ENCODE data around the gene UTP18. TPM values are rescaled to one million over a fixed set of nuclear protein-coding genes. Genes with fewer than 3 reads are reported as not detected.
"Not testable (repeated sequence)": the region's sequence is repeated elsewhere in the genome, so short reads cannot be mapped to it uniquely, and the experiment has no call there.

UTP18 gene
- total RNA-seq (10 to 100 TPM; 17.4 to 21.0 TPM), polyA plus RNA-seq (10 to 100 TPM; 12.0 to 16.5 TPM)
- long read RNA-seq, donor 1, transcript UTP18-201 (14 exons, 1,894 nt), result major isoform, 105 of 112 reads
- long read RNA-seq, donor 1, partial matches to known transcripts, result 3 of 112 reads
- long read RNA-seq, donor 1, other reads (novel, unspliced or antisense), result 4 of 112 reads
- long read RNA-seq, donor 2, transcript UTP18-201 (14 exons, 1,894 nt), result major isoform, 17 of 19 reads
- long read RNA-seq, donor 2, partial matches to known transcripts, result 0 of 19 reads
- long read RNA-seq, donor 2, other reads (novel, unspliced or antisense), result 2 of 19 reads

DNA sequence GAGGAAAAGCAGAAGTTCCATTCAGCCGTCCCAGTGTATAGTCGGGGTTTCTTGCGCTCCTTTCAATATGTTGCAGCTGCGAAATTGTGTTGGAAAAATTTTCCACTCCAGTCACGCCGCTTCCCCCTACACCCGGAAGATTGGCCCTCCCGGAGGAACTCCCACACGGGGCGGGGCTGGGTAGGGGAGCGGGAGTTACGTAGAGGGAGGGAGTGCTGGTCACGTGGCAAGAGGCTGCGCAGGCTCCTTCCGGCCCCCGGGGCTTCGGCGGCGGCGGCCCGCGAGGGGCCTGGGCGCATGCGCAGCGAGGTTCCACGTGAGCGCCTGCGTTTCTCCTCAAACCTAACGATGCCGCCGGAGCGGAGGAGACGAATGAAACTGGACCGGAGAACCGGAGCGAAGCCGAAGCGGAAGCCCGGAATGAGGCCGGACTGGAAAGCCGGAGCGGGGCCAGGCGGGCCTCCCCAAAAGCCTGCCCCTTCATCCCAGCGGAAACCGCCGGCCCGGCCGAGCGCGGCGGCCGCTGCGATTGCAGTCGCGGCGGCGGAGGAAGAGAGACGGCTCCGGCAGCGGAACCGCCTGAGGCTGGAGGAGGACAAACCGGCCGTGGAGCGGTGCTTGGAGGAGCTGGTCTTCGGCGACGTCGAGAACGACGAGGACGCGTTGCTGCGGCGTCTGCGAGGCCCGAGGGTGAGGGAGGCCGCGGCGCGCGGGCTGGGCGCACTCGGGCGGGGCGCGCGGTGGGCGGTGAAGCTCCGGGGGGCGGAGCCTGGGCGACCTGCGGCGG, at the start of gene UTP18:
UTP18 (plus strand) TSS at position 310 of the 787 bp plus-strand sequence; CDS start at position 349, 39 bp downstream.
- no peaks in the 10 kb centered on the region for H3K27me3 ChIP-seq (ENCODE audit: control insufficient read depth in 1 of 2, insufficient read depth in 2 of 2, low read length in 1 of 2)
- intact Hi-C loops (cut with DNase I), result no loop called here
- peak within 1 kb of the TSS; percentile 80 to 94 for H3K4me3 ChIP-seq (ENCODE audit: low read length in 2 of 2)
- H3K27ac ChIP-seq (ENCODE audit: low read depth in 1 of 2, low read length in 2 of 2), result peak within 1 kb of the TSS; percentile 80 to 85
- DNase-seq (peak; percentile 98 to 99), ATAC-seq (ENCODE audit: low FRiP score) (peak; percentile 99)
- 1% methylated on average over 88 to 93 of the region's 93 CpGs for WGBS, 2 donors
- H3K4me1 ChIP-seq (ENCODE audit: control insufficient read depth in 1 of 2, insufficient read depth in 2 of 2, low read length in 2 of 2), result no peaks in the 10 kb centered on the region
- H3K9me3 ChIP-seq (ENCODE audit: control insufficient read depth, low read length), result no peaks in the 10 kb centered on the region
- H3K36me3 ChIP-seq (ENCODE audit: control insufficient read depth in 1 of 2, insufficient read depth in 2 of 2, low read length in 1 of 2), result no peaks in the 10 kb centered on the region

DNA sequence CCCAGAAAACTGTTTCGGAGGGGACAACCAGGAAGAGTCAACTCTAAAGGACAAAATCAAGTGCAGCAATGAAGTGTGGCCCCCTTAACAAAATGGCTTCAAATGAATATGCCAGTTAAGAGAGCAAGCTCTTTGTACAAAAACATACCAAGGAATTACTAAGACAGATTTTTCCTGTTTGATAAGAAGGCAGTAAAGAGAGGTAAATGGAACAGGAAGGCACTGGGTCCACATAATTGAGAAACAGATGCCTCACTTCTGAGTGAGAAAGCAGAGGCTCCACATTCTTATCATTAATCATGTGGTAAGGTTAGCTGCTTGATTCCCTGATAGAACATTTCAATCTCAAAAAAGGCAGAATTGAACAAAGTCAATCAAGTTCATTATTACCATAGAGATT, 45.4 kb upstream of the UTP18 start:
- 97% methylated on average over 1 of the region's 1 CpG for WGBS, 2 donors
- H3K27ac ChIP-seq (ENCODE audit: low read depth in 1 of 2, low read length in 2 of 2), result no peak overlapping the region
- H3K36me3 ChIP-seq (ENCODE audit: control insufficient read depth in 1 of 2, insufficient read depth in 2 of 2, low read length in 1 of 2), result peaks cover 0 to 4% of the 10 kb centered on the region in 2 donors
- no peaks in the 10 kb centered on the region for H3K9me3 ChIP-seq (ENCODE audit: control insufficient read depth, low read length)
- no peak overlapping the region for H3K4me3 ChIP-seq (ENCODE audit: low read length in 2 of 2)
- ATAC-seq (ENCODE audit: low FRiP score) (no peak), DNase-seq (no peak)
- intact Hi-C loops (cut with DNase I), result no loop called here
- H3K27me3 ChIP-seq (ENCODE audit: control insufficient read depth in 1 of 2, insufficient read depth in 2 of 2, low read length in 1 of 2), result no peaks in the 10 kb centered on the region
- H3K4me1 ChIP-seq (ENCODE audit: control insufficient read depth in 1 of 2, insufficient read depth in 2 of 2, low read length in 2 of 2), result no peaks in the 10 kb centered on the region

DNA sequence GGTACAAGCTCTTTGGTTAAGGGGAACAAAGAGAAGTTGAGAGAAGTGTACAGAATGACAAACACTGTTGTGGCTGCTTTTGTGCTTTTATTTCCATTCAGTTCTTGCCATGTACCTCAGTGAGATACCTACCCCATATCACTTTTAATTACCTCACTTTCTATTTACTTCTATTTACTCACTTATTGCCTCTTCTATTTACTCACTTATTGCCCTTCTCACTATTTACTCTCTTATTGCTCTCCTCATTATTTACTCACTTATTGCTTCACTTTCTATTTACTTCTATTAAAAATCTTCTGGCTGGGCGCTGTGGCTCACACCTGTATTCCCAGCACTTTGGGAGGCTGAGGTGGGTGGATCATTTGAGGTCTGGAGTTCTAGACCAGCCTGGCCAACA, 42.4 kb upstream of the UTP18 start:
- H3K4me3 ChIP-seq (ENCODE audit: low read length in 2 of 2), result no peak overlapping the region
- peaks cover 0 to 4% of the 10 kb centered on the region in 2 donors for H3K36me3 ChIP-seq (ENCODE audit: control insufficient read depth in 1 of 2, insufficient read depth in 2 of 2, low read length in 1 of 2)
- no peaks in the 10 kb centered on the region for H3K9me3 ChIP-seq (ENCODE audit: control insufficient read depth, low read length)
- H3K27ac ChIP-seq (ENCODE audit: low read depth in 1 of 2, low read length in 2 of 2), result no peak overlapping the region
- H3K27me3 ChIP-seq (ENCODE audit: control insufficient read depth in 1 of 2, insufficient read depth in 2 of 2, low read length in 1 of 2), result no peaks in the 10 kb centered on the region
- 96 to 97% methylated on average over 1 of the region's 1 CpG for WGBS, 2 donors
- no peak for DNase-seq
- ATAC-seq (ENCODE audit: low FRiP score), result no peak
- intact Hi-C loops (cut with DNase I), result no loop called here
- no peaks in the 10 kb centered on the region for H3K4me1 ChIP-seq (ENCODE audit: control insufficient read depth in 1 of 2, insufficient read depth in 2 of 2, low read length in 2 of 2)

DNA sequence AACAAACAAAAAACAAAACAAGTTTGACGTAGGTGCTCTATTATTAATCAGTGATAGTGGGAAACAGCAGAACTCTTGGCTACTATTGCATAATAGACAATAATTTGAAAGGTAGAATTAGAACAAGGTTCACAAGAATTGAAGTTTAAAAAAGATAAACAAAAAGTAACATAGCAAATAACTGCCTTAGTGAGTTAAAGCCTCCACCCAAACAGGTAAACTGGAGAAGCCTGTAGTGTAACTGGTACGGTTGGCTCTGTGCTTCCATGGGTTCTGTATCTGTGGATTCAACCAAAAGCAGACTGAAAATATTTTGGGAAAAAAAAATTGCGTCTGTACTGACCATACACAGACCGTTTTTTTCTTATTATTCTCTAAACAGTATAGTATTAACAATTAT, 39.0 kb upstream of the UTP18 start:
- H3K9me3 ChIP-seq (ENCODE audit: control insufficient read depth, low read length), result no peaks in the 10 kb centered on the region
- ATAC-seq (ENCODE audit: low FRiP score) (no peak), DNase-seq (no peak)
- H3K4me1 ChIP-seq (ENCODE audit: control insufficient read depth in 1 of 2, insufficient read depth in 2 of 2, low read length in 2 of 2), result no peaks in the 10 kb centered on the region
- no peaks in the 10 kb centered on the region for H3K27me3 ChIP-seq (ENCODE audit: control insufficient read depth in 1 of 2, insufficient read depth in 2 of 2, low read length in 1 of 2)
- intact Hi-C loops (cut with DNase I), result no loop called here
- no peak overlapping the region for H3K27ac ChIP-seq (ENCODE audit: low read depth in 1 of 2, low read length in 2 of 2)
- H3K4me3 ChIP-seq (ENCODE audit: low read length in 2 of 2), result no peak overlapping the region
- H3K36me3 ChIP-seq (ENCODE audit: control insufficient read depth in 1 of 2, insufficient read depth in 2 of 2, low read length in 1 of 2), result peaks cover 0 to 4% of the 10 kb centered on the region in 2 donors
- 85 to 87% methylated on average over 4 of the region's 4 CpGs for WGBS, 2 donors

DNA sequence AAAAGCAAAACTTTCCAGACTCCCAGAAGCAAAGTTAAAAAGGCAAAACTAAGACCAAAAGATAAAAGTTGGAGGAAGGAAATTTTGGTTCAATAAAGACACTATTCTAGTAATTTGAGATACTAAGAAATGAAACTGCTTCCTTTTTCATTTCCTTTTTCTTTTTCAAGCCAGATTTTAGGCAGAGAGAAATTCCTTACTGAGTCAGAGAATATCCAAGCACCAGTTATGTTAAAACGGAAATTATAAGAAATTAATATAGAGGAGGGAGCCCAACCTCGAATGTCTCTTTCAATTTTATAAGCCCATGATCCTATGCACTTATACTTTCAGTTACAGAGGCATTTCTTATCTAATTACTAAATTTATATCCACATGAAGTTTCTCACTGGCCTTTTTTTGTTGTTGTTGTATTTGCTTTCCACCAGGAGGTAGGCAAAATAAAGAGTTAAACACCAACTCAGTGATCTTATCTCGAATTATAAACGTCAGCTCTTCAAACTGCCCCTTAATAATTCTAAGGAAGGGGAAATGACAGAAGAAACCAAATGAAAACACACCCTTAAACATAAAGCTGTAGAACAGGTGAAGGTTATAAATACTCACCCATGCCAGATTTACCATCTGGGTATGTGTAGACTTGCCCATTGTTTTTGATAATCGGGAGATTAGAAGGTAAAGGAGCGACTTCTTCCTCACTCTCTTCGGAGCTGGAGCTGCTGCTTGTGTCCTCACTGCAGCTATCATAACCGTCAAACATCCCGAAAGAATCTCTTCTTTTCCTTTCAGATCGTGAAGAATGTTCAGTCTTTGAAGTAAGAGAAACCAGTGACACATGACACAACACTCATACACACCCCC, 35.7 kb upstream of the UTP18 start:
- no peak overlapping the region for H3K4me3 ChIP-seq (ENCODE audit: low read length in 2 of 2)
- WGBS, 2 donors, result 46 to 54% methylated on average over 10 of the region's 10 CpGs
- no peak for DNase-seq
- no peaks in the 10 kb centered on the region for H3K4me1 ChIP-seq (ENCODE audit: control insufficient read depth in 1 of 2, insufficient read depth in 2 of 2, low read length in 2 of 2)
- peaks cover 0 to 2% of the 10 kb centered on the region in 2 donors for H3K36me3 ChIP-seq (ENCODE audit: control insufficient read depth in 1 of 2, insufficient read depth in 2 of 2, low read length in 1 of 2)
- ATAC-seq (ENCODE audit: low FRiP score), result no peak
- no peak overlapping the region for H3K27ac ChIP-seq (ENCODE audit: low read depth in 1 of 2, low read length in 2 of 2)
- intact Hi-C loops (cut with DNase I), result no loop called here
- no peaks in the 10 kb centered on the region for H3K27me3 ChIP-seq (ENCODE audit: control insufficient read depth in 1 of 2, insufficient read depth in 2 of 2, low read length in 1 of 2)
- no peaks in the 10 kb centered on the region for H3K9me3 ChIP-seq (ENCODE audit: control insufficient read depth, low read length)

DNA sequence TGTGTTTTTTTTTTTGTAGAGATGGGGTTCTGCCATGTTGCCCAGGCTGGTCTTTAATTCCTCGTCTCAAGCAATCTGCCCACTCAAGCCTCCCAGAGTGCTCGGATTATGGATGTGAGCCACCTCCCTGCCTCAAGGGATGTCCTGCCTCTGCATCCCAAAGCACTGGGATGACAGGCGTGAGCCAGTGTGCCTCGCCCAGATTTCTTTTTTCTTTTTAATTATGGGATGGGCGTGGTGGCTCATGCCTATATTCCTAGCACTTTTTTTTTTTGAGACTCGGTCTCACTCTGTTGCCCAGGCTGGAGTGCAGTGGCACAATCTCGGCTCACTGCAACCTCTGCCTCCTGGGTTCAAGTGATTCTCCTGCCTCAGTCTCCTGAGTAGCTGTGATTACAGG, 34.8 kb upstream of the UTP18 start:
- WGBS, 2 donors, result 86 to 90% methylated on average over 6 to 7 of the region's 7 CpGs
- intact Hi-C loops (cut with DNase I); ATAC-seq (ENCODE audit: low FRiP score): not testable (repeated sequence)

DNA sequence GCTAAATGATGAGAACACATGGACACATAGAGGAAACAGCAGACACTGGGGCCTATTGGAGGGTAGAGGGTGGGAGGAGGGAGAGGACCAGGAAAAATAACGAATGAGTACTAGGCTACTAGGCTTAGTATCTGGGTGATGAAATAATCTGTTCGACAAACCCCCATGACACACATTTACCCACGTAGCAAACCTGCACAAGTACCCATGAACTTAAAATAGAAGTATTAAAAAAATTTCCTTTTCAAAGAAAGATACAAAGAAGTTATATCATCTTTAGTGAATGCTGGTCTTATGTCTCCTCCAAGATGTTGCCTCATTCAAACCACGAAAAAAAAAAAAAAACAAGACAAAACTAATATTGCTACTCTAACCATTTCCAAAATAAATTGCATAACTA, 32.2 kb upstream of the UTP18 start:
- no peaks in the 10 kb centered on the region for H3K27me3 ChIP-seq (ENCODE audit: control insufficient read depth in 1 of 2, insufficient read depth in 2 of 2, low read length in 1 of 2)
- WGBS, 2 donors, result 35 to 42% methylated on average over 4 of the region's 4 CpGs
- DNase-seq (no peak), ATAC-seq (ENCODE audit: low FRiP score) (peak; percentile 47)
- intact Hi-C loops (cut with DNase I), result no loop called here
- H3K9me3 ChIP-seq (ENCODE audit: control insufficient read depth, low read length), result no peaks in the 10 kb centered on the region
- H3K27ac ChIP-seq (ENCODE audit: low read depth in 1 of 2, low read length in 2 of 2), result no peak overlapping the region
- H3K4me3 ChIP-seq (ENCODE audit: low read length in 2 of 2), result no peak overlapping the region
- no peaks in the 10 kb centered on the region for H3K4me1 ChIP-seq (ENCODE audit: control insufficient read depth in 1 of 2, insufficient read depth in 2 of 2, low read length in 2 of 2)
- no peaks in the 10 kb centered on the region for H3K36me3 ChIP-seq (ENCODE audit: control insufficient read depth in 1 of 2, insufficient read depth in 2 of 2, low read length in 1 of 2)

More for the DNA sequence above, 34.8 kb upstream of the UTP18 start:
- H3K4me3 ChIP-seq (ENCODE audit: low read length in 2 of 2); H3K4me1 ChIP-seq (ENCODE audit: control insufficient read depth in 1 of 2, insufficient read depth in 2 of 2, low read length in 2 of 2); H3K36me3 ChIP-seq (ENCODE audit: control insufficient read depth in 1 of 2, insufficient read depth in 2 of 2, low read length in 1 of 2); H3K9me3 ChIP-seq (ENCODE audit: control insufficient read depth, low read length); H3K27me3 ChIP-seq (ENCODE audit: control insufficient read depth in 1 of 2, insufficient read depth in 2 of 2, low read length in 1 of 2); DNase-seq; H3K27ac ChIP-seq (ENCODE audit: low read depth in 1 of 2, low read length in 2 of 2): not testable (repeated sequence)

DNA sequence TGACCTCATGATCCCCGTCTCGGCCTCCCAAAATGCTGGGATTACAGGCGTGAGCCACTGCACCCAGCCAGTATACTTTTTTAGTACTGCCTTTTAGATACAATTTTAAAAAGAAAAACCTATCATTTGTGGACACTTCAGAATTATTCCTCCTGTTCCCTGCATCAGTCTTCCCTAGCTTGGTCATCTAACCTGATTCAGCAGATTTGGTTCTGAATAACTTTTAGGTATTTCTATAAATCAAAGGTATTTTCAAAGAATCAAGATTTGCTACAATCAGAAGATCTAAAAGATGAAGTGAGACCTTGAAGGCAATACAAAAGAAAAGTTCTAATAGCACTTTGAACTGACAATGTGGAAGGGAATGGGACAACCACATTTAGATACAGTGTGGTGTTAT, 30.5 kb upstream of the UTP18 start:
- Histone ChIP-seq H3K27me3 (ENCODE audit: control insufficient read depth in 1 of 2, insufficient read depth in 2 of 2, low read length in 1 of 2) (no peaks in the 10 kb centered on the region), H3K4me3 (ENCODE audit: low read length in 2 of 2) (no peak overlapping the region), H3K36me3 (ENCODE audit: control insufficient read depth in 1 of 2, insufficient read depth in 2 of 2, low read length in 1 of 2) (no peaks in the 10 kb centered on the region), H3K9me3 (ENCODE audit: control insufficient read depth, low read length) (no peaks in the 10 kb centered on the region), H3K27ac (ENCODE audit: low read depth in 1 of 2, low read length in 2 of 2) (no peak overlapping the region), H3K4me1 (ENCODE audit: control insufficient read depth in 1 of 2, insufficient read depth in 2 of 2, low read length in 2 of 2) (no peaks in the 10 kb centered on the region)
- 94 to 96% methylated on average over 3 of the region's 3 CpGs for WGBS, 2 donors
- ATAC-seq (ENCODE audit: low FRiP score), result no peak
- DNase-seq, result no peak
- intact Hi-C loops (cut with DNase I), result no loop called here

Data from aorta (tissue), 5 donors.